DND-41 (cell line): ENCODE data around the gene ZNF22.

ENCODE experiments used
- CTCF ChIP-seq: IDR thresholded peaks from 2 replicates; pipeline ENCODE4 v1.5.1; 2012; ENCODE audit warnings: borderline replicate concordance, low read length, moderate library complexity, mild to moderate bottlenecking; ENCODE audit not compliant: poor library complexity, severe bottlenecking; ENCODE audit errors: extremely low read depth
- EZH2 ChIP-seq: IDR thresholded peaks from 3 replicates; pipeline ENCODE4 v1.6.1; 2012; ENCODE audit warnings: borderline replicate concordance, low read depth, mild to moderate bottlenecking, moderate library complexity, low read length, inconsistent platforms; ENCODE audit not compliant: severe bottlenecking

DNA sequence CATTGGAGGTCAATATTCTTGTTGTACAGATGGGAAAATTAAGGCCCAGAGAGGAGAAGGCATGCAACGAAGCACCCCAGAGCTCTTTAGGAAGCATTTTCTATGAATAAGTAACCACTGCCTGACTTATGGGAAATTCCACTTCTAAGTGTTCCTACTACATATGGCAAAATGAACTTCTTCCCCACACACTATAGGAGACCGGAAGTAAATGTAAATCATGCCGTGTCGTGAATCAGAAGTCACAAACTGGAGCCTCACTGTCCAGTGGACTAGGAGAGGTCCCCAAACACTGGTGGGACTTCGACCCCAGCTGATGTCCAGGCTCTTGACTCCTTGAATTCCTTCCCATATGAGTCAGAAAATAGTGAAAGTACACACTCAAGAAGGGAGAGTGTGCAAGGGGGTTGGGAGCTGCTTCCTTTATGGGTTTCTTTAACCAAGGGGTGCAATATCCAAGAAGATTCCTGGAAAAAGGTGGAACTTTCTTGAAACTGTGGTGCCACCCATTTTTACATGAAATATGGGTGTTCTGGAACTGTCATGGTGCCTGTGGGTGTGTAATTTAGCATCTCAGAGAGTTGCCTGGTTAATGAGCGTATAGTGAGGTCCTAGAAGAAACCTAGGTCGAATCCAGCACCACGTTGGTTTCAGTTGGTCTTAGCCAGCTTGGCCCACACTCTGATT is 34.5 kb upstream of the ZNF22 start:
- TF ChIP-seq EZH2 (no peak), CTCF (no peak)
